HG03378 (cell line): Measurements from ENCODE around the gene THSD7B.
"Not testable (repeated sequence)": the region's sequence is repeated elsewhere in the genome, so short reads cannot be mapped to it uniquely, and the experiment has no call there.

Experiments used
- ATAC-seq: cut with Tn5 transposase; IDR thresholded peaks from one replicate; pipeline ENCODE4 v1.9.1; 2021; ENCODE audit warnings: mild to moderate bottlenecking, moderate library complexity; ENCODE audit not compliant: unreplicated experiment

The THSD7B gene

DNA sequence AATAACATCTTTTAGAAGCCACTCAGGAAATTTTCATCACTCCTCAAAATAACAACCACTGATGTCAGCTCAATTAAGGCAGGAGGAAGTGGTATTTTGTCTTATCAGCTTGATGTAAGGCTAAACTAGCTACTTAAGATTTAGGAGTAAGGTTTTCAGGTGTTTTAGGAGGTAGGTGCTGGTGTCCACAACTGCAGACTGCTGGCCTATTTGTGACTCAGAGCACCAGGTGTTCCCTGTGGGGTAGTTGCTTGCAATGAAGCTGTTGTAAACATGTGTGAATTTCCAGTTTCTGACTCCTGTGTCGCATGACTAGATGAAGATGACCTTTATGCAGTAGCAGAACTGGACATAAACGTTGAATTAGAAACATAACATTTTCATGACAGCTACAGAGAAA, 164.2 kb downstream of the THSD7B start:
- ATAC-seq = no peak

DNA sequence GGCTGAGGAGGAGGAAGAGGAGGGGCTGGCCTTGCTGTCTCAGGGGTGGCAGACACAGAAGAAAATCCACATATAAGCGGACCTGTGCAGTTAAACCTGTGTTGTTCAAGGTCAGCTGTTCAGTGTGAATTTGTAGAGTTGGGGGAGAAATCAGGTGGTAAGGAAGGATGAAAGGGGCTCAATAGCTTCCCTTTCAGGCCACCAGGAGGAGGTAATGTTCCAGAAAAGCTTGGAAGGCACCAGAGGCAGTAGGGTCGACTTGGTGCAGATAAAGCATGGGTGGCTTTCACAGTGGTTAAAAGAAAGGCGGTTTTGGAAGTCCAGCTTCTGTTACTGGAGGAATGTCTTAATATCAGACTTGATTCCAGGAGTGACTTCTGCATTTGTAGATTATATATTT, 167.4 kb downstream of the THSD7B start:
- ATAC-seq = no peak

DNA sequence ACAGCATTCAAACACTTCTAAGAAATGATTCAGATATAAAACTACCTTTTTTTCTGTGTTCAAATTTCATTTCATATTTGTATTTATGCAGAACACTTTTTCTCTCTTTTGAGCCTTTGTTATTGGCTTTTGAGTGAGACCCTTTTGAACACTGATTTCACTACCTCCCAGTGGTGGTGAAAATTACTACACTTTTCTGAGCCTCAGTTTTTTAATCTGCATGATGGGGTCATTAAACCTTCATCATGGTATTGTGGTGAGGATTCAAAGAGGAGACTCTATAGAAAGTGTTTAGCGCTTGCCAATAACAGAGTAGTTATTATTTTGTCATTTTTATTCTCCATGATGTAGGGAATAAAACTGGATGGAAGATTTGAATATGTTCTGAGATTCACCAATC, 169.8 kb downstream of the THSD7B start:
- ATAC-seq = no peak

GRCh38 chr2:136956050-136956449, 190.7 kb downstream of the THSD7B start:
- no peak for ATAC-seq

GRCh38 chr2:136957044-136957443, 191.7 kb downstream of the THSD7B start:
- no peak for ATAC-seq

- ATAC-seq = no peak
These were observed 196.9 kb downstream of the THSD7B start for GRCh38 chr2:136962105-136962725.

GRCh38 chr2:136966485-136966884, 201.1 kb downstream of the THSD7B start:
- ATAC-seq = no peak

DNA sequence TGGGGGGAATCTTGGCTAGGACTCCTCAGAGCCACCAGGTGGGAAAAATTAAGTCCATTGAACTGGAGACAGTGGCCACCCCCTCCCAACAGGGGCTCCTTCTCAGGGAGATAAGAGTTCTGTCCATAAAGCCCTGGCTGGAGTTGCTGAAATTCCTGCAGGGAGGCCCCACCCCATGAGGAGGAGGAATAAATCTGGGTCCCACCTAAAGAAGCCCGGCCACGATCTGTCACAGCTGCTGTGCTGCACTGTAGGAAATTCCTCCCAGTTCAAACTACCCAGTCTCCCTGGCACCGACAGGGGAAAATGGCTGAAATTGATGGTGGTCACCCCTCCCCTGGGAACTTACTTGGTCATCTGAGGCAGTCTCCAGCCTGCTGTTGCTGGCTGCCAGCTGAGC, 215.0 kb downstream of the THSD7B start:
- no peak for ATAC-seq

- not testable (repeated sequence) for ATAC-seq
These were observed 216.3 kb downstream of the THSD7B start for GRCh38 chr2:136981689-136982088.

DNA sequence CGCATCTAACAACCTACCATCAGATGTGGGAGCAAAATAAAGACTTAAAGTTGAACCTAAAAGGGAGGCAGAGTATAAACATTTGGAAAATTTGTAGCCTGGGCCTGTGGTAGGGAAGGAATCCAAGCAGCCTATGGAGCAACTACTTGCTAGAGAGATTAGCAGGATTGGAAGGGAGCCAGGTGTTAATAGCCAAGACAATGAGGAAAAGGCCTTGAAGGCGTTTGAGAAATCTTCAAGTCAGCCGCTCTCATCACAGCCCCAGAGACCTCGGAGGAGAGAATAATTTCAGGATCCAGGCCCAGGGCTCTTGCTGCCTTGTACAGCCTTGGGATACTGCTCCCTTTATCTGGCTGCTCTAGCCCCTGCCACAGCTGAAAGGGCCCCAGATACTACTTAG, 219.7 kb downstream of the THSD7B start:
- no peak for ATAC-seq

DNA sequence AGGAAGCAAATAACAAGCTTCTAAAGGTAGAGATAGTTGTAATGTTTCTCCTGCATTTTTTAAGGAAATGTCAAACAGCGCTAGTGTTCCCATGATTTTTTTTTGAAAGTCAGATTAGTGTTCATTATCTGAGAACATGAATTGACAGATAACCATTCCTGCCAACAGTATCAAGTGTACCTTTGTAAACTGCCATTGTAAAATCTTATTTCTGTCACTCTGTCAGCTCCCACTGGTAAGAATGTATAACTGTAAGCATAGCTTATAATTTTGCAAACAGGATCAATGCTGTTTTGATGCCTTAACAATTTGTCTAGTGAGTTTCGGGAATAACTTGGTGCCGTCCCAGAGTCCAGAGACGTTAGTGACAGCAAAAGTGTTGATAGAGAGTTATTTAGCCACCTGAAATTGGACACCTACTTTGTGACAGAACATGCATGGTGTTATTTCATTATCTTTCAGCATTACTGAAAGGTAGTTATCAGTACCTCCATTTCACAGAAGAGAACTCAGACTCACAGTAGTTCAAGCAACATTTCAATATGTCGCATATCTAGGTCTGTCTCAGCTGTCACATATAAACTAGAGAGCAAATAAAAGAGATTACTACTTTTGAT, 221.4 kb downstream of the THSD7B start:
- no peak for ATAC-seq

GRCh38 chr2:136990316-136990715, 225.0 kb downstream of the THSD7B start:
- no peak for ATAC-seq

DNA sequence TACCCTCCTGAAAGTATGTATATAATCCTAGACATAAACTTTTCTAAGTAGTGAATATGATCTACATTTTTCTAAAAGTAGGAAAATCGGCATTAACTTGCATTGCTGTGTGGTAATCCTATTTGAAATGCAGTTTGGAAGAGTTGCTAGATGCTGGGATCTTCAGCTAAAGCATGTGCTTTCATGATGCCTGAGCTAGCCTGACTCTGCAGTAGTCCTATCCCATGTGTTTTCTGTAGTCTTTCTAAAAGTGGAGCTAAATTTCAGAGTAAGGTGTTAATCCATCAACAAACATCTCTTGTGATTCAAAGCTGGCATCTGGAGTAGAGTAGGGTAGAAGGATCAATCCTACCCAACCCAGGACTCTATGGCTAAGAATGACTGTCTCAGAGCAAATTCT, 229.4 kb downstream of the THSD7B start:
- ATAC-seq = no peak

- no peak for ATAC-seq
These were observed 232.2 kb downstream of the THSD7B start for GRCh38 chr2:136997557-136997956.

DNA sequence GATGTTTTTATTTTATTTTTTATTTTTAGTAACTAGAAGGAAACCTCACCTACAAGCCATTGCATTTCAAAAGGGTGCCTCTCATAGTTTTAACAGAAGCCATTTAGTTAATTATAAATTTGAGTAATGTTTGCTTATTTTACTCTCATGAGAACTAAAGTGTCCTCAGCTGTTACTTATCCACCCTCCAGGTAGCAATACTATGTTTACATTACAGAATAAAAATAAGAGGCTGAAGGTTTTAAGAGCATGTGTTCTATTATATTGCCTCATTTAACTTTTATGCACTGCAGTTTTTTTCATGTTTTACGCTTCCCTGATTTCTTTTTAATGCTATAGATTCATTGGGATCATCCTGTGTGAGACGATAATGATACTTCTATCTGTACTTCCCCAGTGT, 235.5 kb downstream of the THSD7B start:
- ATAC-seq = no peak

DNA sequence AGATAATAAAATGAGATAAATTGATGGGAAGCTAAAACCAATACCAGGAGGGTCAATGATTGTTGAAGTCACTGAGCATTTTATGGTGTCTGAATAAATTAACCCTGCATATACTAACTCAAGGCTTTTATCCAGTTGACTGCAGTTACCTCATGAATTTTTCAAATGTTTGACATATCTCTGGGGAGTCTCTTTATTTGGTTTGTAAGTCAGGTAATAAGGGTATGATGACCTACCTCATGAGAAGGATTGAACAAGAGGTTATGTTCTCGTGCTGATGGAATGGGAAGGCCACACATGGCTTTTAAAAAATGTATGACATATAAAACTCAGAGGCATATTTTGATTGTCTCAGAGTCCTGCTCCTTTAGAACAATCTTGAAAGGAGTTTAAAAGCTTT, 237.6 kb downstream of the THSD7B start:
- no peak for ATAC-seq

DNA sequence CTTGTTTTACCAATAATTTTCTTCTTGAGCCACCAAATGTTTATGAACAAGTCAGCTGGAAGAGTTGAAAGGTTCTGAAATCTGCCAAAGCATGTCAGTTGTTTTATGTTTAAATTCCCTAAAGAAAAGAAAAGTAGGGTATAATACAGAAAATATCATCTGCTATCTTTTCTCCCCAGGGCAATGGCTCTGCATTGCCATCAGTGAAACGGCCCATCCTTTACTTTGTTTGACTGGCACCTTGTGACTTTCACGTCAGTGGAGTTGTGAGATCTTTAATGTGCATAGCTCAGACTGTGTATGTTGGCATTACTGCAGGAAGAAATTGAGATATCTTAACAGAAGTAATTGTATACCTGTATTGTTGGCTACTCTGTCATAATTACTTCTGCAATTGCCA, 239.9 kb downstream of the THSD7B start:
- ATAC-seq = no peak

- no peak for ATAC-seq
These were observed 242.6 kb downstream of the THSD7B start for GRCh38 chr2:137007938-137008337.

GRCh38 chr2:137009953-137010352, 244.6 kb downstream of the THSD7B start:
- ATAC-seq = no peak

GRCh38 chr2:137020452-137021196, 255.3 kb downstream of the THSD7B start:
- no peak for ATAC-seq

DNA sequence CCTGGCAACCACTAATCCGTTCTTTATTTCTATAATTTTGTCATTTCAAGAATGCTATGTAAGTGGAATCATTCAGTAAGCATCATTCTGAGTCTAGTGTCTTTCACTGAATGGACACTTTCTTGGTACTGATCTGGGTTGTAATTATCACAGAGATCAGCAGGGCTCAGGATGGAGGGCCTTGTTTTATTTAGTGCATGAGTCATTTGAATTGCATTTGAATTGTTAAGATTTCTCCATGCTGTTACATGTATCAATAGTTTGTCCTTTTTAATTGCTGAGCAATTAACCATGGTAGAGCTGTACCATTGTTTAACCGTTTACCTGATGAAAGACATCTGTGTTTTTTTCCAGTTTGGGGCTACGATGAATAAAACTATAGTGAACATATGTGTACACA, 256.4 kb downstream of the THSD7B start:
- no peak for ATAC-seq

DNA sequence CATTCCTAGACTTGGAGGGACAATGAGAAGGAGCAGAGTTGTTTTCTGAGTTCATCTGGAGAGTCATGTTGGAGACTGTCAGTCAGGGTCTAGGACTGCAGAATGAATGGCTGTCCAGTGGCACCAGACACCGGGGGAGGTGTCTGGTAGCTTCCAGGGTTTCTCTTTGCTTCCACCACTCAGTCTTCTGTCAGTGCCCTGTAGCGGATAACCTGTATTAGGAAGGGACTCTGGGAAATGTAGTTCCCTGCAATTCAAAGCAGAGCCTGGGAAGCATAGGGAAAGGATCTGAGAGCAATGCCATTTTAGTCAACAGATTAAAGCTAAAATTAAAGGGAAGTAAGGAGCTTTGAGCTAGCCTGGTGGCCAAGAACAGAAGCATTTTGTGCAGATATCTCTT, 257.9 kb downstream of the THSD7B start:
- no peak for ATAC-seq
